Adrenal gland (tissue), 5 donors: ENCODE measurements around the gene TRAPPC10.

Experiments used
- POLR2A ChIP-seq, 2 donors: fragments of 450-650 bp; IDR thresholded peaks; one replicate each; pipeline ENCODE4 v1.6.1; 2017; ENCODE audit warnings: antibody characterized with exemption in 2 of 2, mild to moderate bottlenecking in 2 of 2, moderate library complexity in 1 of 2
- TF ChIP-seq, protein P1 (sequence below), 6 experiments: fragments of 450-650 bp in 4 of 6; fragments of 200-600 bp in 2 of 6; sonication (generic) in 1 of 6; IDR thresholded peaks; 1 replicate in 5 of 6; 2 replicates in 1 of 6; pipeline versions ENCODE4 v1.5.1 to v1.8.0; 2016 to 2021; ENCODE audit warnings: antibody characterized with exemption in 6 of 6, mild to moderate bottlenecking in 2 of 6, moderate library complexity in 1 of 6
- donor health status: DM: no; HTN: no; CAD: no.

DNA sequence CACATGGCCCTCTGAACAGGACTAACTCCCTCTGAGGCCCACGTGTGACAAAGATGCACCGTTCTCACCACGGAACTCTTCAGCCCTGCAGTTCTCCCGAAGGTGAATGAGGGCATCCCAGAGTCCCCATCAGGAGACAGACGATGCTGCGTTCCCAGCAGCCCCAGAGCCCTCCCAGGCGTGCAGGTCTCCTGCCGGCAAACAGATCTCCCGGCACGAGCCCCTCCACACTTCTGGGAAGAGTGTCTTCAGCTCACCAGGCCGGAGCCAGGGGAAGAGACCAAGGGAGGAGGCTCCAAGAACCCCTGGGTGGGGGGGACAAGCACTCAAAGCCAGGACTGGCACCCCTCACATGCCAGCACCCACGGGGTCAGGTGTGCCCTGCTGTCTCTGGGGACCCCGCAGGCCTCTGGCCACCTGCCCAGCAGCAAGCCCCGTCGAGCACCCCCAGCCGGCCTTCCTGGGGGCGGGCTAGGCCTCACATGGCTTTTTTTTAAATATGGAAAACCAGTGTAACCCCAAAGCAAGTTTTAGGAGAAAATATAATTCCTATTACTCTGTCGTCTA, 45.1 kb upstream of the TRAPPC10 start:
- TF ChIP-seq POLR2A (IDR thresholded peaks at IDR 0.05), result no peak
- TF ChIP-seq, protein P1, sequence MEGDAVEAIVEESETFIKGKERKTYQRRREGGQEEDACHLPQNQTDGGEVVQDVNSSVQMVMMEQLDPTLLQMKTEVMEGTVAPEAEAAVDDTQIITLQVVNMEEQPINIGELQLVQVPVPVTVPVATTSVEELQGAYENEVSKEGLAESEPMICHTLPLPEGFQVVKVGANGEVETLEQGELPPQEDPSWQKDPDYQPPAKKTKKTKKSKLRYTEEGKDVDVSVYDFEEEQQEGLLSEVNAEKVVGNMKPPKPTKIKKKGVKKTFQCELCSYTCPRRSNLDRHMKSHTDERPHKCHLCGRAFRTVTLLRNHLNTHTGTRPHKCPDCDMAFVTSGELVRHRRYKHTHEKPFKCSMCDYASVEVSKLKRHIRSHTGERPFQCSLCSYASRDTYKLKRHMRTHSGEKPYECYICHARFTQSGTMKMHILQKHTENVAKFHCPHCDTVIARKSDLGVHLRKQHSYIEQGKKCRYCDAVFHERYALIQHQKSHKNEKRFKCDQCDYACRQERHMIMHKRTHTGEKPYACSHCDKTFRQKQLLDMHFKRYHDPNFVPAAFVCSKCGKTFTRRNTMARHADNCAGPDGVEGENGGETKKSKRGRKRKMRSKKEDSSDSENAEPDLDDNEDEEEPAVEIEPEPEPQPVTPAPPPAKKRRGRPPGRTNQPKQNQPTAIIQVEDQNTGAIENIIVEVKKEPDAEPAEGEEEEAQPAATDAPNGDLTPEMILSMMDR (IDR thresholded peaks at IDR 0.05), result no peak
